DOHH2 (cell line): Measurements from ENCODE around the gene ELOA.

Experiments
- CTCF ChIP-seq: fragments of 200-600 bp; sonication (generic); IDR thresholded peaks from one replicate; pipeline ENCODE4 v1.5.1; 2014; ENCODE audit warnings: antibody characterized with exemption, mild to moderate bottlenecking, low read depth, low read length; ENCODE audit not compliant: poor library complexity, severe bottlenecking
- EZH2phosphoT487 ChIP-seq: fragments of 200-600 bp; sonication (generic); IDR thresholded peaks from 2 replicates; pipeline ENCODE4 v1.6.1; 2017; ENCODE audit warnings: borderline replicate concordance, mild to moderate bottlenecking, antibody characterized with exemption, low read length, moderate library complexity, mixed read lengths

GRCh38 chr1:23803674-23804073 lies 60.4 kb downstream of the ELOA start:
- TF ChIP-seq CTCF (no peak), EZH2phosphoT487 (no peak)
